ENCODE data around the gene CELA2A. TPM values are rescaled to one million over a fixed set of nuclear protein-coding genes. Genes with fewer than 3 reads are reported as not detected.

CELA2A gene
- polyA plus RNA-seq, 3 donors = not detected

DNA sequence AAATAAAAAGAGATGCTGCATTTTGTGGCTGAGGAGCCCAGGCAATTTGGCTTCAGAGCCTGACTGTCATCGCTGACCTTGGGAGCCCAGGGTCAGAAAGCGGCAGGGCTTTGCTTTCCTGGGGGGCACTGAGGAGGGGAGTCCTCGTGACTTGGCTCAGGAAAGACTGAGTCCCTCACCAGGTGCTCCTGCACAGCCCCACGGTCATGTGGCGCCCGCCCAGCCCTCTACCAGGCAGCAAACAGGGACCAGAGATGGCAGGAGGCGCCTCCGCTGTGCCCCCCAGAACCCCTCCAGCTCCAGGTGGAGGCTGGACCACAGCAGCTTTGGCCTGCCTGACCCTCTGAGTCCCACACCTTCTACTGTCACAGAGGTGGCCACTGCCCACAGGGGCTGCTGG, 33.7 kb upstream of the CELA2A start:
- H3K4me1 Mint-ChIP-seq = peaks cover 67% of the 10 kb centered on the region
- Histone ChIP-seq H3K79me2 (ENCODE audit: insufficient read depth, low read length) (peaks cover 99% of the 10 kb centered on the region), H2AFZ (ENCODE audit: insufficient read depth, low read depth, low read length, poor library complexity, severe bottlenecking) (no peak overlapping the region), H3K9ac (ENCODE audit: insufficient read depth, low read length, poor library complexity, severe bottlenecking) (no peak overlapping the region), H3K27ac (ENCODE audit: low read depth in 1 of 2, low read length in 2 of 2) (peak overlapping the region in 1 of 2 donors; percentile 67), H3K4me3 (replicated peaks in 1 of 3; ENCODE audit: low read depth in 2 of 3, low read length in 3 of 3) (no peak overlapping the region), H3K4me1 (ENCODE audit: control insufficient read depth in 1 of 2, insufficient read depth in 2 of 2, low read length in 2 of 2) (peaks cover 48 to 88% of the 10 kb centered on the region in 2 donors), H3K27me3 (ENCODE audit: control insufficient read depth in 2 of 2, insufficient read depth in 2 of 2, low read length in 2 of 2) (no peaks in the 10 kb centered on the region), H3K9me3 (replicated peaks in 1 of 2; ENCODE audit: control insufficient read depth in 1 of 2, insufficient read depth in 1 of 2, low read length in 2 of 2) (no peaks in the 10 kb centered on the region), H3K4me2 (replicated peaks; ENCODE audit: extremely low read depth, low read length, poor library complexity, severe bottlenecking) (no peak overlapping the region), H3K36me3 (replicated peaks in 1 of 2; ENCODE audit: control insufficient read depth in 1 of 2, insufficient read depth in 2 of 2, low read length in 2 of 2) (peaks cover 65 to 83% of the 10 kb centered on the region in 2 donors), H4K20me1 (ENCODE audit: insufficient read depth, low read length) (peaks cover 97% of the 10 kb centered on the region)
- DNase-seq = no peak
- intact Hi-C loops (cut with micrococcal nuclease) = no loop called here
- TF ChIP-seq, protein P1, sequence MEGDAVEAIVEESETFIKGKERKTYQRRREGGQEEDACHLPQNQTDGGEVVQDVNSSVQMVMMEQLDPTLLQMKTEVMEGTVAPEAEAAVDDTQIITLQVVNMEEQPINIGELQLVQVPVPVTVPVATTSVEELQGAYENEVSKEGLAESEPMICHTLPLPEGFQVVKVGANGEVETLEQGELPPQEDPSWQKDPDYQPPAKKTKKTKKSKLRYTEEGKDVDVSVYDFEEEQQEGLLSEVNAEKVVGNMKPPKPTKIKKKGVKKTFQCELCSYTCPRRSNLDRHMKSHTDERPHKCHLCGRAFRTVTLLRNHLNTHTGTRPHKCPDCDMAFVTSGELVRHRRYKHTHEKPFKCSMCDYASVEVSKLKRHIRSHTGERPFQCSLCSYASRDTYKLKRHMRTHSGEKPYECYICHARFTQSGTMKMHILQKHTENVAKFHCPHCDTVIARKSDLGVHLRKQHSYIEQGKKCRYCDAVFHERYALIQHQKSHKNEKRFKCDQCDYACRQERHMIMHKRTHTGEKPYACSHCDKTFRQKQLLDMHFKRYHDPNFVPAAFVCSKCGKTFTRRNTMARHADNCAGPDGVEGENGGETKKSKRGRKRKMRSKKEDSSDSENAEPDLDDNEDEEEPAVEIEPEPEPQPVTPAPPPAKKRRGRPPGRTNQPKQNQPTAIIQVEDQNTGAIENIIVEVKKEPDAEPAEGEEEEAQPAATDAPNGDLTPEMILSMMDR (IDR thresholded peaks at IDR 0.05) = no peak
- H3K27ac Mint-ChIP-seq = peak overlapping the region in 6 of 7 donors; percentile 25 to 82 (median 70)
- peaks cover 59 to 89% of the 10 kb centered on the region in 2 donors for H3K36me3 Mint-ChIP-seq
- peaks cover 0 to 2% (median 2%) of the 10 kb centered on the region in 3 donors for H3K27me3 Mint-ChIP-seq (ENCODE audit: low read depth in 3 of 3)
- H3K9me3 Mint-ChIP-seq = no peaks in the 10 kb centered on the region
- 99% methylated on average over 7 of the region's 8 CpGs for WGBS (ENCODE audit: insufficient coverage)
- H3K4me3 Mint-ChIP-seq = no peak overlapping the region

DNA sequence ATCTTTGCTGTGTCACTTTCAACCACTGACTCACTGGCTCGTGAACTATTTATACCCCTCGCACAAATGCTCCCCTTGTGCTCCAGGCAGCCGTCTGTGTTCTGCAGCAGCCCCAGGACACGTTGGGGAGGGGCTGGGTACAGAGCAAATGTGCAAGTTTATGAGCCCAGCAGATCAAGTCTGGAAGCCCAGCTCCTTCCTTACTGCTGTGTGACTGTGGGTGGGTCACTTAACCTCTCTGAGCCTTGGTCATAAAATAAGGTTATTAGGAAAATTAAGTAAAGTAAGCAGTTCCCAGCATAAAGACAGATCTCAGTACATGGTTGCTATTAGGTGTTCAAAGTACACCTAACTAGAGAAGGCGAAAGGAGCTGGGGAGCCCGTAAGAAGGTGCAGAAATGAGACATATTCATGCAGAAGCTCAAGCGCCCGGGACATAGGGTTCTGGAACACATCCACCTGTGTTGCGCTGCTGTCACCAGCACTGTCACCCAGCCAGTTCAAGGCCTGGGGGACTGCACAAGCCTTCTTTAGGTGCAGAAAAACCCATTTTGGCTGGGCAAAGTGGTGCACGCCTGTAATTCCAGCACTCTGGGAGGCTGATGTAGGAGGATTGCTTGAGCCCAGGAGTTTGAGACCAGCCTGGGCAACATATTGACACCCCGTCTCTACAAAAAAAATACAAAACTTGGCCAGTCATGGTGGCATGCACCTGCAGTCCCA, 33.0 kb upstream of the CELA2A start:
- Mint-ChIP-seq H3K9me3 (no peaks in the 10 kb centered on the region), H3K4me3 (no peak overlapping the region), H3K36me3 (peaks cover 63 to 94% of the 10 kb centered on the region in 2 donors), H3K27me3 (ENCODE audit: low read depth in 3 of 3) (peaks cover 0 to 2% (median 2%) of the 10 kb centered on the region in 3 donors), H3K27ac (peak overlapping the region; percentile 13 to 82 (median 70)), H3K4me1 (peaks cover 68% of the 10 kb centered on the region)
- intact Hi-C loops (cut with micrococcal nuclease) = no loop called here
- H3K27ac ChIP-seq (ENCODE audit: low read depth in 1 of 2, low read length in 2 of 2) = peak overlapping the region in 1 of 2 donors; percentile 67
- H3K27me3 ChIP-seq (ENCODE audit: control insufficient read depth in 2 of 2, insufficient read depth in 2 of 2, low read length in 2 of 2) = no peaks in the 10 kb centered on the region
- peaks cover 100% of the 10 kb centered on the region for H4K20me1 ChIP-seq (ENCODE audit: insufficient read depth, low read length)
- no peak overlapping the region for H3K4me3 ChIP-seq (replicated peaks in 1 of 3; ENCODE audit: low read depth in 2 of 3, low read length in 3 of 3)
- H3K9ac ChIP-seq (ENCODE audit: insufficient read depth, low read length, poor library complexity, severe bottlenecking) = no peak overlapping the region
- H3K4me2 ChIP-seq (replicated peaks; ENCODE audit: extremely low read depth, low read length, poor library complexity, severe bottlenecking) = no peak overlapping the region
- H3K79me2 ChIP-seq (ENCODE audit: insufficient read depth, low read length) = peaks cover 97% of the 10 kb centered on the region
- H3K4me1 ChIP-seq (ENCODE audit: control insufficient read depth in 1 of 2, insufficient read depth in 2 of 2, low read length in 2 of 2) = peaks cover 42 to 88% of the 10 kb centered on the region in 2 donors
- H2AFZ ChIP-seq (ENCODE audit: insufficient read depth, low read depth, low read length, poor library complexity, severe bottlenecking) = no peak overlapping the region
- no peaks in the 10 kb centered on the region for H3K9me3 ChIP-seq (replicated peaks in 1 of 2; ENCODE audit: control insufficient read depth in 1 of 2, insufficient read depth in 1 of 2, low read length in 2 of 2)
- TF ChIP-seq, protein P1 (IDR thresholded peaks at IDR 0.05) = no peak
- H3K36me3 ChIP-seq (replicated peaks in 1 of 2; ENCODE audit: control insufficient read depth in 1 of 2, insufficient read depth in 2 of 2, low read length in 2 of 2) = peaks cover 71 to 89% of the 10 kb centered on the region in 2 donors
- no peak for DNase-seq
- 96% methylated on average over 8 of the region's 11 CpGs for WGBS (ENCODE audit: insufficient coverage)
